PC-3 (cell line): ENCODE results near the gene ZNF483.

Experiments
- CTCF ChIP-seq: fragments of 300-600 bp; sonication (generic); conservative IDR thresholded peaks from 2 replicates; pipeline ENCODE4 v1.5.1; 2017; ENCODE audit warnings: antibody characterized with exemption, low read depth, mild to moderate bottlenecking, low read length
- EZH2 ChIP-seq: fragments of 300-600 bp; sonication (generic); IDR thresholded peaks from one replicate; pipeline ENCODE4 v1.6.1; 2017; ENCODE audit warnings: antibody characterized with exemption, mild to moderate bottlenecking, low read length; ENCODE audit not compliant: unreplicated experiment
- EZH2phosphoT487 ChIP-seq: fragments of 300-600 bp; sonication (generic); IDR thresholded peaks from 2 replicates; pipeline ENCODE4 v1.6.1; 2018; ENCODE audit warnings: mild to moderate bottlenecking, antibody characterized with exemption, low read length, borderline replicate concordance

GRCh38 chr9:111531716-111532115, 6.7 kb downstream of the ZNF483 start:
- TF ChIP-seq CTCF (no peak), EZH2phosphoT487 (no peak), EZH2 (no peak)
